ENCODE measurements around the gene PAOX. TPM values are rescaled to one million over a fixed set of nuclear protein-coding genes. Genes with fewer than 3 reads are reported as not detected.

The PAOX gene
- total and polyA plus RNA-seq, 2 experiments from 2014 or later: 14.8 to 20.1 TPM

DNA sequence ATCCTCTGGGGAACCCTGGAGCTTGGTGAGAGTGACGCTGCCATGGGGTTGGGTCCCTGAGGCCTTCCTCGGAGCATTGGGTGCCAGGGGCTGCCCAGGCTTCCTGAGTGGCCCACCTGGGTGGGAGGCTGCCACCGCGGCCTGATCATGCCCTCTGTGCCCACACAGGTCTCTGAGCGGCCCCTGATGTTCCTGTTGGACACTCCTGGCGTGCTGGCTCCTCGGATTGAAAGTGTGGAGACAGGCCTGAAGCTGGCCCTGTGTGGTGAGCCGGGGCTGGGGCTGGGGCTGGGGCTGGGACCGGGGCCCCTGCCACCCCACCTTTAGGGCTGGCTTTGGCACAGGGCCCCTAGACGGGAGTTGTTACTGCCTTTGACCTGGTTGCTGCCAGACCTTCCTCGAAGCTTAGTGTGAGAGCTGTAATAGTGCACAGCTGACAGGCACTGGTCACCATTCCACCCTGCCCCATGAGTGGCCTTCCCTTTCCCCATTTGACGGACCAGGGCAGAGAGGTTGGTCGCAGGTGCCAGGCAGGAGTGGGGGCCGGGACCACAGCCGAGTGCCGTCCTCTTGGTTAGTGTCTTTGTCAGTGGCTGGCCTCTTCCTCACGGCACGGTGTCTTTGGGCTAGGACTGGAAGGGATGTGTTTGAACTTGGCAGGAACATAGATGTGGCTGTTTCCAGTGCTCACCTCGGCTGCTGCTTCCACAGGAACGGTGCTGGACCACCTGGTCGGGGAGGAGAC lies 23.1 kb downstream of the PAOX start:
- Histone ChIP-seq H3K4me1 (ENCODE audit: low read depth) (no peaks in the 10 kb centered on the region), H3K4me3 (no peak overlapping the region), H3K27ac (no peak overlapping the region), H3K36me3 (peaks cover 39% of the 10 kb centered on the region), H3K9me3 (ENCODE audit: low read depth) (no peaks in the 10 kb centered on the region), H3K27me3 (no peaks in the 10 kb centered on the region)
- TF ChIP-seq, protein P1, sequence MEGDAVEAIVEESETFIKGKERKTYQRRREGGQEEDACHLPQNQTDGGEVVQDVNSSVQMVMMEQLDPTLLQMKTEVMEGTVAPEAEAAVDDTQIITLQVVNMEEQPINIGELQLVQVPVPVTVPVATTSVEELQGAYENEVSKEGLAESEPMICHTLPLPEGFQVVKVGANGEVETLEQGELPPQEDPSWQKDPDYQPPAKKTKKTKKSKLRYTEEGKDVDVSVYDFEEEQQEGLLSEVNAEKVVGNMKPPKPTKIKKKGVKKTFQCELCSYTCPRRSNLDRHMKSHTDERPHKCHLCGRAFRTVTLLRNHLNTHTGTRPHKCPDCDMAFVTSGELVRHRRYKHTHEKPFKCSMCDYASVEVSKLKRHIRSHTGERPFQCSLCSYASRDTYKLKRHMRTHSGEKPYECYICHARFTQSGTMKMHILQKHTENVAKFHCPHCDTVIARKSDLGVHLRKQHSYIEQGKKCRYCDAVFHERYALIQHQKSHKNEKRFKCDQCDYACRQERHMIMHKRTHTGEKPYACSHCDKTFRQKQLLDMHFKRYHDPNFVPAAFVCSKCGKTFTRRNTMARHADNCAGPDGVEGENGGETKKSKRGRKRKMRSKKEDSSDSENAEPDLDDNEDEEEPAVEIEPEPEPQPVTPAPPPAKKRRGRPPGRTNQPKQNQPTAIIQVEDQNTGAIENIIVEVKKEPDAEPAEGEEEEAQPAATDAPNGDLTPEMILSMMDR (IDR thresholded peaks at IDR 0.05; ENCODE audit: low read depth, low read length): no peak
- DNase-seq (ENCODE audit: low read depth in 1 of 2, low spot score in 1 of 2): no peak

DNA sequence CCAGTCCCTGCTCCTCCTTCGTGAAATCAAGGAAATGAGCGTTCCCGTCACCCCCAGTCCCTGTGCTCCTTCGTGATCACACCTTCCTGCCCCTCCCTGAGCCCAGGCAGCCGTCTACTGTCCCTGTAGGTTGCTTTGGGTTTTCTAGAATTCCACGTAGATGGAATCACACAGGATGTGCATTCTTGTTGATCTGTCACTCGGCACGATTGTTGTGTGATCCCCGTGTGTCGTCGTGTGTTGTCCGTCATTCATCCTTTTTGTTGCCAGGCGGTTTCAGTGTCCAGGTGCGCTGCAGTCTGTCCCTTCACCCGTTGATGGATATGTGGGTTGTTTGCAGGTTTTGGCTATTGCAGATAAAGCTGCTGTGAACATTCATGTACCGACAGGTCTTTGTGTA lies 24.3 kb downstream of the PAOX start:
- Histone ChIP-seq H3K27me3 (no peaks in the 10 kb centered on the region), H3K4me3 (no peak overlapping the region), H3K4me1 (ENCODE audit: low read depth) (no peaks in the 10 kb centered on the region), H3K27ac (no peak overlapping the region), H3K36me3 (peaks cover 34% of the 10 kb centered on the region), H3K9me3 (ENCODE audit: low read depth) (no peaks in the 10 kb centered on the region)
- DNase-seq (ENCODE audit: low read depth in 1 of 2, low spot score in 1 of 2): no peak
- TF ChIP-seq, protein P1 (IDR thresholded peaks at IDR 0.05; ENCODE audit: low read depth, low read length): no peak

DNA sequence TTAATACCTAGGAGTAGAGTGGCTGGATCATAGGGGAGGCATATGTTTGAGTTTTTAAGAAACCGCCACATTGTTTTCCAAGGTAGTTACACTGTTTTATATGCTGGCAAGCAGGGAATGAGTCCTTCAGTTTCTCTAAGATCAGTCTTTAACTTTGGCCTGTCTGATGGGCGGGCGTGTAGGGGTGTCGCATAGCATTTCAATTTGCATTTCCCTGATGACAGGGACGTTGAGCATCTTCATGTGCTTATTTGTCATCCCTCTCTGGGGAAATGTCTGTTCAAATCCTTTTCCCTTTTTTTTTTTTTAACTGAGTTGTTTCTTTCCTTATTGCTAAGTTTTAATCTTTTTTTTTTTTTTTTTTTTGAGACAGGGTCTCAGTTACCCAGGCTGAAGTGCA lies 24.7 kb downstream of the PAOX start:
- TF ChIP-seq, protein P1 (IDR thresholded peaks at IDR 0.05; ENCODE audit: low read depth, low read length): no peak
- DNase-seq (ENCODE audit: low read depth in 1 of 2, low spot score in 1 of 2): no peak
- Histone ChIP-seq H3K4me1 (ENCODE audit: low read depth) (no peaks in the 10 kb centered on the region), H3K27me3 (no peaks in the 10 kb centered on the region), H3K27ac (no peak overlapping the region), H3K36me3 (peaks cover 31% of the 10 kb centered on the region), H3K4me3 (no peak overlapping the region), H3K9me3 (ENCODE audit: low read depth) (no peaks in the 10 kb centered on the region)

DNA sequence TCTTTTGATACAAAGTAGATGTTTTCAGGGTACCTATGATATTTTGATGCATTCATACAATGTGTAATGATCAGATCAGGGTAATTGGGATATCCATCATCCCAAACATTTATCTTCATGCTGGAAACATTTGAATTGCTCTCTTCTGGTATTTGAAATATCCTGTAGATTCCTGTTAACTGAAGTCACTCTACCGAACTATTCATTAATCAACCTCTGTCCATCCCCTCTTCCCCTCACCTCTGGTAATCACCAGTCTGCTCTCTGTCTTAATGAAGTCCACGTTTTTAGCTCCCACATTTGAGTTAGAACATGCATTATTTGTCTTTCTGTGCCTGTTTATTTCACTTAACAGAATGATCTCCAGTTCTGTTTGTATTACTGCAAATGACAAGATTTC lies 26.2 kb downstream of the PAOX start:
- Histone ChIP-seq H3K9me3 (ENCODE audit: low read depth) (no peaks in the 10 kb centered on the region), H3K4me3 (no peak overlapping the region), H3K36me3 (peaks cover 26% of the 10 kb centered on the region), H3K27me3 (no peaks in the 10 kb centered on the region), H3K27ac (no peak overlapping the region), H3K4me1 (ENCODE audit: low read depth) (no peaks in the 10 kb centered on the region)
- no peak for DNase-seq (ENCODE audit: low read depth in 1 of 2, low spot score in 1 of 2)
- TF ChIP-seq, protein P1 (IDR thresholded peaks at IDR 0.05; ENCODE audit: low read depth, low read length): no peak

DNA sequence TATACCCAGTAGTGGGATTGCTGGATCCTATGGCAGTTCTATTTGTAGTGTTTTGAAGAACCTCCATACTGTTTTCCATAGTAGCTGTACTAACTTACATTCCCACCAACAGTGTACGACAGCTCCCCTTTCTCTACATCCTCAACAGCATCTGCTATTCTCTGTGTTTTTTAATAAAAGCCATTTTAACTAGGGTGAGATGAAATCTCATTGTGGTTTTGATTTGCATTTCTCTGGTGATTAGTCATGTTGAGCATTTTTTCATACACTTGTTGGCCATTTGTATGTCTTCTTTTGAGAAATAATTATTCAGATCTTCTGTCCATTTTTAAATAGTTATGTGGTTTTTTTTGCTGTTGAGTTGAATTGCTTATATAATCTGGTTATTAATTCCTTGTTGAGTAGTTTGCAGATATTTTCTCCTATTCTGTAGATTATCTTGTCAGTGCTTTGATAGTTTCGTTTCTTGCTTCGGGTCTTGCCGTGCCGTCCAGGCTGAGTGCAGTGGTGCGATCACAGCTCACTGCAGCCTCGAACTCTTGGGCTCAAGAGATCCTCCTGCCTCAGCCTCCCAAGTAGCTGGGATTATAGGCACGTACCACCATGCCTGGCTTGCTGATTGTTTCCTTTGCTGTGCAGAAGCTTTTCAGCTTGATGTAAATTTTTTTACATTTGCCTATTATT lies 26.9 kb downstream of the PAOX start:
- no peak overlapping the region for H3K4me3 ChIP-seq
- TF ChIP-seq, protein P1 (IDR thresholded peaks at IDR 0.05; ENCODE audit: low read depth, low read length): no peak
- H3K27me3 ChIP-seq: no peaks in the 10 kb centered on the region
- H3K36me3 ChIP-seq: peaks cover 33% of the 10 kb centered on the region
- DNase-seq (ENCODE audit: low read depth in 1 of 2, low spot score in 1 of 2): peak in 1 of 2 donors; percentile 23
- no peaks in the 10 kb centered on the region for H3K4me1 ChIP-seq (ENCODE audit: low read depth)
- no peaks in the 10 kb centered on the region for H3K9me3 ChIP-seq (ENCODE audit: low read depth)
- no peak overlapping the region for H3K27ac ChIP-seq

Measured in cardiac muscle cell (in vitro differentiated cells and primary cell).